A549 (cell line): Measurements from ENCODE around the gene XIRP1.

ENCODE experiments used
- CEBPB ChIP-seq, 2 experiments: fragments of >200 bp in 1 of 2; sonication (Bioruptor Twin) in 1 of 2; formaldehyde crosslinking in 1 of 2; IDR thresholded peaks; 2 replicates each; pipeline ENCODE4 v1.6.1; 2012 to 2016
- EP300 ChIP-seq, 2 experiments: fragments of >200 bp; sonication (Bioruptor Twin); formaldehyde crosslinking; IDR thresholded peaks; 2 replicates in 1 of 2; 3 replicates in 1 of 2; pipeline ENCODE4 v1.6.1; 2016 to 2017
- GATA3 ChIP-seq: IDR thresholded peaks from 2 replicates; pipeline ENCODE4 v1.6.1; 2012; ENCODE audit warnings: borderline replicate concordance
- JUNB ChIP-seq: fragments of >200 bp; sonication (Bioruptor Twin); formaldehyde crosslinking; IDR thresholded peaks from 2 replicates; pipeline ENCODE4 v1.6.1; 2016
- KDM1A ChIP-seq: fragments of 200-600 bp; sonication (generic); IDR thresholded peaks from 2 replicates; pipeline ENCODE4 v1.6.1; 2016; ENCODE audit warnings: low read depth, mild to moderate bottlenecking
- KDM5A ChIP-seq: fragments of 200-600 bp; sonication (generic); IDR thresholded peaks from 2 replicates; pipeline ENCODE4 v1.6.1; 2016; ENCODE audit warnings: antibody characterized with exemption, mild to moderate bottlenecking
- POLR2A ChIP-seq: IDR thresholded peaks from 2 replicates; pipeline ENCODE4 v1.6.1; 2012; ENCODE audit warnings: mild to moderate bottlenecking, low read length
- RFX5 ChIP-seq: fragments of 450-650 bp; IDR thresholded peaks from 2 replicates; pipeline ENCODE4 v1.7.1; 2014; ENCODE audit warnings: antibody characterized with exemption, mild to moderate bottlenecking, moderate library complexity
- RNF2 ChIP-seq: fragments of 200-600 bp; sonication (generic); IDR thresholded peaks from 2 replicates; pipeline ENCODE4 v1.6.1; 2016; ENCODE audit warnings: low read depth, mild to moderate bottlenecking, antibody characterized with exemption, moderate library complexity, borderline replicate concordance
- TFCP2L1 ChIP-seq: fragments of 250-450 bp; sonication (Bioruptor Pico); IDR thresholded peaks from 2 replicates; pipeline ENCODE4 v1.5.0; 2021; ENCODE audit warnings: mild to moderate bottlenecking
- ZSCAN20 ChIP-seq: fragments of 250-450 bp; sonication (Bioruptor Pico); IDR thresholded peaks from 2 replicates; pipeline ENCODE4 v1.8.0; 2022; ENCODE audit warnings: mild to moderate bottlenecking, moderate library complexity
- TF ChIP-seq, protein P1 (sequence below): fragments of 450-650 bp; IDR thresholded peaks from 2 replicates; pipeline ENCODE4 v1.6.1; 2014; ENCODE audit warnings: antibody characterized with exemption
- TF ChIP-seq, protein P2 (sequence below): fragments of >200 bp; sonication (Bioruptor Twin); formaldehyde crosslinking; IDR thresholded peaks from 3 replicates; pipeline ENCODE4 v1.5.1; 2016
- TF ChIP-seq, protein P3 (sequence below): IDR thresholded peaks from 2 replicates; pipeline ENCODE4 v1.6.1; 2012

DNA sequence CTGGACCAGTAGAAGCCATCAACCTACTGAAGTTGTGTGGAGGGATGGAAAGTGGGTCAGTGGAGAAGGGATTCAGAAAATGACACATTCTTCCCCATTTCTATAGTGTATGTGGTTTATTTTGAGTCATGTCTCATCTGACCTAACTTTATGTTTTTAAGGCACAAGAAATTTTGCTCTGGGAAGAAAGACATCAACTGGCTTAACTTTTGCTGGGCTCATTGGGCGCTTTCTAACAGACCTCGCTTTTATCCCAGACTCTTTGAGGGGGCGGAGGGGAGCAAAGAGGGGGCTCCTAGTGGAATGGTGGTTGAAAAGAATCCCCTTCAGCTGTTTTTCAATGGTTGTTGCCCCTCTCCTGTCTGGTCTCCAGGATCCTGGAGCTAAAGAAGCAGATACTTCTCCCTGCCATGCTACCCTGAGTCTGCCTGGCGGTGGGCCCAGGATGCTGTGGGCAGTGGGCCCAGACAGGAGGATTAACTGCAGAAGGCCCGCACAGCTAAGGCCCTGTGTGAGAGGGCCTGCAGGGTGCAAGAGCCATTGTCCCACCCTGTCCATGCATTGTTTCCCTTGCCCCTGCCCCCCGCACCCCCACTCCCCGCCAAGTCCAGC is 53.5 kb downstream of the XIRP1 start:
- TF ChIP-seq, protein P1, sequence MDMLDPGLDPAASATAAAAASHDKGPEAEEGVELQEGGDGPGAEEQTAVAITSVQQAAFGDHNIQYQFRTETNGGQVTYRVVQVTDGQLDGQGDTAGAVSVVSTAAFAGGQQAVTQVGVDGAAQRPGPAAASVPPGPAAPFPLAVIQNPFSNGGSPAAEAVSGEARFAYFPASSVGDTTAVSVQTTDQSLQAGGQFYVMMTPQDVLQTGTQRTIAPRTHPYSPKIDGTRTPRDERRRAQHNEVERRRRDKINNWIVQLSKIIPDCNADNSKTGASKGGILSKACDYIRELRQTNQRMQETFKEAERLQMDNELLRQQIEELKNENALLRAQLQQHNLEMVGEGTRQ = no peak
- TF ChIP-seq, protein P2, sequence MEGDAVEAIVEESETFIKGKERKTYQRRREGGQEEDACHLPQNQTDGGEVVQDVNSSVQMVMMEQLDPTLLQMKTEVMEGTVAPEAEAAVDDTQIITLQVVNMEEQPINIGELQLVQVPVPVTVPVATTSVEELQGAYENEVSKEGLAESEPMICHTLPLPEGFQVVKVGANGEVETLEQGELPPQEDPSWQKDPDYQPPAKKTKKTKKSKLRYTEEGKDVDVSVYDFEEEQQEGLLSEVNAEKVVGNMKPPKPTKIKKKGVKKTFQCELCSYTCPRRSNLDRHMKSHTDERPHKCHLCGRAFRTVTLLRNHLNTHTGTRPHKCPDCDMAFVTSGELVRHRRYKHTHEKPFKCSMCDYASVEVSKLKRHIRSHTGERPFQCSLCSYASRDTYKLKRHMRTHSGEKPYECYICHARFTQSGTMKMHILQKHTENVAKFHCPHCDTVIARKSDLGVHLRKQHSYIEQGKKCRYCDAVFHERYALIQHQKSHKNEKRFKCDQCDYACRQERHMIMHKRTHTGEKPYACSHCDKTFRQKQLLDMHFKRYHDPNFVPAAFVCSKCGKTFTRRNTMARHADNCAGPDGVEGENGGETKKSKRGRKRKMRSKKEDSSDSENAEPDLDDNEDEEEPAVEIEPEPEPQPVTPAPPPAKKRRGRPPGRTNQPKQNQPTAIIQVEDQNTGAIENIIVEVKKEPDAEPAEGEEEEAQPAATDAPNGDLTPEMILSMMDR = no peak
- no peak for TF ChIP-seq POLR2A
- TF ChIP-seq KDM1A = no peak
- no peak for TF ChIP-seq TFCP2L1 (CRISPR knock-in tag)
- TF ChIP-seq ZSCAN20 (CRISPR knock-in tag) = no peak
- TF ChIP-seq, protein P3, sequence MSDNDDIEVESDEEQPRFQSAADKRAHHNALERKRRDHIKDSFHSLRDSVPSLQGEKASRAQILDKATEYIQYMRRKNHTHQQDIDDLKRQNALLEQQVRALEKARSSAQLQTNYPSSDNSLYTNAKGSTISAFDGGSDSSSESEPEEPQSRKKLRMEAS = no peak
- TF ChIP-seq RNF2 = no peak
- no peak for TF ChIP-seq KDM5A
- no peak for TF ChIP-seq EP300 (IDR thresholded peaks at IDR 0.05)
- no peak for TF ChIP-seq GATA3
- no peak for TF ChIP-seq RFX5
- no peak for TF ChIP-seq CEBPB (IDR thresholded peaks at IDR 0.05)
- no peak for TF ChIP-seq JUNB
